Kidney (tissue), 14 donors: ENCODE measurements around the gene CDX1. TPM values are rescaled to one million over a fixed set of nuclear protein-coding genes. Genes with fewer than 3 reads are reported as not detected.

Experiments
- DNase-seq, 5 donors: peaks; one replicate each; pipeline ENCODE4 v3.0.0-alpha.2; 2013 to 2020
- FAIRE-seq: peaks from 2 replicates; lab custom pipeline; 2012; peaks lifted over from hg19 to GRCh38; lab: Jason Lieb, UNC
- H3K27ac ChIP-seq, 2 donors: one replicate each; pipeline ENCODE4 v1.7.0; 2013; ENCODE audit warnings: low read depth in 2 of 2, low read length in 2 of 2, inconsistent platforms in 1 of 2
- H3K27me3 ChIP-seq: one replicate; pipeline ENCODE4 v1.7.1; 2013; ENCODE audit warnings: low read length, inconsistent platforms; ENCODE audit not compliant: control insufficient read depth, insufficient read depth
- H3K36me3 ChIP-seq, 3 donors: one replicate each; pipeline versions ENCODE4 v1.7.0 to v1.7.1; 2013; ENCODE audit warnings: low read length in 3 of 3, control low read depth in 1 of 3, inconsistent platforms in 1 of 3; ENCODE audit not compliant: insufficient read depth in 3 of 3, control insufficient read depth in 2 of 3
- H3K4me1 ChIP-seq, 3 donors: one replicate each; pipeline versions ENCODE4 v1.7.0 to v1.7.1; 2013; ENCODE audit warnings: low read length in 3 of 3, inconsistent platforms in 1 of 3, low read depth in 1 of 3; ENCODE audit not compliant: control insufficient read depth in 2 of 3, insufficient read depth in 2 of 3
- H3K4me3 ChIP-seq, 3 donors: one replicate each; pipeline versions ENCODE4 v1.7.0 to v1.8.1; 2013; ENCODE audit warnings: low read length in 3 of 3, control low read depth in 1 of 3, inconsistent platforms in 1 of 3
- H3K9ac ChIP-seq, 3 donors: one replicate each; pipeline versions ENCODE4 v1.7.0 to v1.7.1; 2013; ENCODE audit warnings: low read length in 3 of 3, control low read depth in 1 of 3, inconsistent platforms in 1 of 3
- H3K9me3 ChIP-seq, 3 donors: one replicate each; pipeline versions ENCODE4 v1.7.0 to v1.7.1; 2013; ENCODE audit warnings: low read length in 3 of 3, control low read depth in 1 of 3, inconsistent platforms in 1 of 3; ENCODE audit not compliant: control insufficient read depth in 2 of 3, insufficient read depth in 1 of 3
- CTCF ChIP-seq: IDR thresholded peaks from 3 replicates; pipeline ENCODE4 v1.5.1; 2012; ENCODE audit warnings: mild to moderate bottlenecking, moderate library complexity, borderline replicate concordance; ENCODE audit not compliant: insufficient read depth; ENCODE audit errors: extremely low read depth
- intact Hi-C: fragments of 100-400 bp; cut with DNase I; formaldehyde crosslinking; loops from one replicate; pipeline ENCODE4 v1.11.1; 2022
- polyA plus RNA-seq: library from polyadenylated mRNA; stranded (reverse); fragments of 350-450 nt; fragmentation: Illumina TruSeq; extraction: RNeasy Lipid Tissue Mini Kit (QIAGEN cat#74804); gene quantifications from one replicate; pipeline ENCODE4 v1.2.3, GENCODE V29; 2014; ENCODE audit warnings: low read depth, low replicate concordance; ENCODE audit not compliant: insufficient read depth
- total RNA-seq: library from RNA; stranded (reverse); fragmentation: NEBNext Ultra II Directional; extraction: Animal tissue kit (Norgen Biotek cat#: 25700); gene quantifications from one replicate; pipeline ENCODE4 v1.2.1, GENCODE V29; 2021
- donor health status: control.
- donor health status: control.
- donor health status: control.
- donor health status: control.
- donor health status: control.
- donor health status: DM: yes; HTN: yes; CAD: no.
- donor health status: Normal renal cell carcinoma (clear cell type).

CDX1 gene
- total and polyA plus RNA-seq, 2 donors from 2014 or later = 0.39 TPM; not detected in 1

- Histone ChIP-seq H3K36me3 (peaks cover 0 to 6% (median 4%) of the 10 kb centered on the region in 3 donors), H3K4me1 (peaks cover 23 to 50% (median 38%) of the 10 kb centered on the region in 3 donors), H3K9me3 (no peaks in the 10 kb centered on the region), H3K27me3 (no peaks in the 10 kb centered on the region), H3K4me3 (no peak overlapping the region), H3K9ac (peak overlapping the region in 1 of 3 donors; percentile 58), H3K27ac (peak overlapping the region; percentile 85 to 90)
- DNase-seq (peak in 2 of 5 donors; percentile 59 to 67), FAIRE-seq (no peak)
- TF ChIP-seq CTCF = no peak
- intact Hi-C loops = no loop called here
These were observed 28.6 kb upstream of the CDX1 start for GRCh38 chr5:150137997-150138396.

GRCh38 chr5:150138551-150139265 is 27.9 kb upstream of the CDX1 start:
- no peaks in the 10 kb centered on the region for H3K27me3 ChIP-seq
- intact Hi-C loops = no loop called here
- no peak overlapping the region for H3K4me3 ChIP-seq
- TF ChIP-seq CTCF = no peak
- peak overlapping the region in 1 of 3 donors; percentile 67 for H3K9ac ChIP-seq
- no peaks in the 10 kb centered on the region for H3K9me3 ChIP-seq
- DNase-seq (peak; percentile 91 to 98 (median 94)), FAIRE-seq (no peak)
- H3K27ac ChIP-seq = peak overlapping the region; percentile 85 to 90
- H3K4me1 ChIP-seq = peaks cover 23 to 50% (median 39%) of the 10 kb centered on the region in 3 donors
- H3K36me3 ChIP-seq = peaks cover 0 to 4% (median 4%) of the 10 kb centered on the region in 3 donors

DNA sequence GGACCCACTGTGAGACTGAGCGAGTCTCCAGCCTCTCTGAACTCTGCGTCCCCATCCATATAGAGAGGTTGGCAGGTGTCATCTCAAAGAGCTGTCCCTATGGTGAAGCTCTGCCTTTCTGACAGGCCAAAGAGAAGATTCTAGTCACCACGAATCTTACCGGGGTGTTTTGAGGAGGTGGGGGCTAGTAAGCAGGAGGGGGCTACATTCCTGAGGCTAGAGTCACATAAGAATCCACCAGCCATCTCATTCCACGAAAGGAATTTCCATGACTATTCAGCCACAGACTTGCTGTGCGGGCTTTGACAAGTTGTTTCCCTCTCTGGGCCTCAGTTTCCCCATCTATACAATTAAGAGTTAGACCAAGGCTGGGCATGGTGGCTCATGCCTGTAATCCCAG is 27.2 kb upstream of the CDX1 start:
- H3K27me3 ChIP-seq = no peaks in the 10 kb centered on the region
- H3K4me3 ChIP-seq = no peak overlapping the region
- peak overlapping the region; percentile 51 to 86 for H3K27ac ChIP-seq
- FAIRE-seq (no peak), DNase-seq (no peak)
- H3K36me3 ChIP-seq = no peaks in the 10 kb centered on the region
- H3K9me3 ChIP-seq = no peaks in the 10 kb centered on the region
- H3K4me1 ChIP-seq = peaks cover 23 to 49% (median 39%) of the 10 kb centered on the region in 3 donors
- no peak for TF ChIP-seq CTCF
- intact Hi-C loops = no loop called here
- H3K9ac ChIP-seq = peak overlapping the region in 1 of 3 donors; percentile 67
